Fibroblast of pulmonary artery (primary cell): ENCODE data around the gene CHST8.
"Not testable (repeated sequence)": the region's sequence is repeated elsewhere in the genome, so short reads cannot be mapped to it uniquely, and the experiment has no call there.

Experiments used
- DNase-seq: peaks from one replicate; pipeline ENCODE4 v3.0.0-alpha.2; 2010; ENCODE audit warnings: low read depth
- H3K4me3 ChIP-seq: replicated peaks from 2 replicates; pipeline ENCODE4 v1.5.1; 2011; ENCODE audit warnings: low read depth, mild to moderate bottlenecking, control low read depth, low read length, moderate library complexity
- CTCF ChIP-seq: IDR thresholded peaks from 2 replicates; pipeline ENCODE4 v1.5.1; 2011; ENCODE audit warnings: mild to moderate bottlenecking, control low read depth, low read length, inconsistent platforms; ENCODE audit errors: missing control alignments

The CHST8 gene

GRCh38 chr19:33616346-33616745 is 5.4 kb upstream of the CHST8 start:
- no peak for TF ChIP-seq CTCF
- no peak overlapping the region for H3K4me3 ChIP-seq
- DNase-seq, result no peak

GRCh38 chr19:33616857-33617256 is 4.9 kb upstream of the CHST8 start:
- TF ChIP-seq CTCF, result no peak
- H3K4me3 ChIP-seq, result no peak overlapping the region
- DNase-seq, result no peak

GRCh38 chr19:33618363-33618762 is 3.4 kb upstream of the CHST8 start:
- not testable (repeated sequence) for H3K4me3 ChIP-seq, DNase-seq

- DNase-seq, result no peak
- no peak overlapping the region for H3K4me3 ChIP-seq
Observed at GRCh38 chr19:33618884-33619283, 2.9 kb upstream of the CHST8 start.

GRCh38 chr19:33620611-33621010 is 1.1 kb upstream of the CHST8 start:
- no peak for TF ChIP-seq CTCF
- no peak for DNase-seq
- no peak overlapping the region for H3K4me3 ChIP-seq

More at GRCh38 chr19:33618884-33619283, 2.9 kb upstream of the CHST8 start:
- TF ChIP-seq CTCF, result no peak

- TF ChIP-seq CTCF, result no peak
- H3K4me3 ChIP-seq, result no peak overlapping the region
- no peak for DNase-seq
Observed at GRCh38 chr19:33621065-33621785, 528 bp upstream of the CHST8 start.

GRCh38 chr19:33622505-33622808 is 704 bp downstream of the CHST8 start:
- TF ChIP-seq CTCF, result no peak
- DNase-seq, result no peak
- no peak overlapping the region for H3K4me3 ChIP-seq
